HEK293 (cell line): Measurements from ENCODE around the gene DENND1A.
"Not testable (repeated sequence)": the region's sequence is repeated elsewhere in the genome, so short reads cannot be mapped to it uniquely, and the experiment has no call there.

Experiments used
- CTCF ChIA-PET: fragments of 350-600 bp; formaldehyde crosslinking; extraction: SDS; loops from one replicate; lab custom pipeline; 2021; ENCODE audit warnings: antibody characterized with exemption; lab: Yijun Ruan, JAX
- POLR2A ChIA-PET: fragments of 300-600 bp; formaldehyde crosslinking; extraction: SDS; loops from one replicate; lab custom pipeline; 2020; ENCODE audit warnings: antibody characterized with exemption, inconsistent platforms; lab: Yijun Ruan, JAX
- H3K27ac ChIP-seq: fragments of 200-500 bp; sonication (Bioruptor generic); 2 replicates; pipeline ENCODE4 v1.5.1; 2014; ENCODE audit warnings: low read depth, low read length, control low read depth, inconsistent platforms; ENCODE audit errors: extremely low read depth
- H3K36me3 ChIP-seq, 2 experiments: fragments of 200-500 bp in 1 of 2; sonication (Bioruptor generic) in 1 of 2; 1 replicate in 1 of 2; 2 replicates in 1 of 2; pipeline ENCODE4 v1.5.1; 2014 to 2017; ENCODE audit warnings: inconsistent platforms in 2 of 2, low read length in 2 of 2; ENCODE audit not compliant: control insufficient read depth in 2 of 2, insufficient read depth in 1 of 2
- H3K4me1 ChIP-seq: fragments of 200-500 bp; sonication (Bioruptor generic); 2 replicates; pipeline ENCODE4 v1.5.1; 2014; ENCODE audit warnings: mild to moderate bottlenecking, low read length, inconsistent platforms; ENCODE audit not compliant: control insufficient read depth, insufficient read depth
- H3K4me3 ChIP-seq: 2 replicates; pipeline ENCODE4 v1.5.1; 2011; ENCODE audit warnings: low read depth, mild to moderate bottlenecking, control low read depth, low read length, moderate library complexity
- H3K9me3 ChIP-seq: fragments of 200-500 bp; sonication (Bioruptor generic); 2 replicates; pipeline ENCODE4 v1.5.1; 2014; ENCODE audit warnings: low read depth, low read length, inconsistent platforms; ENCODE audit not compliant: control insufficient read depth, insufficient read depth
- GLIS1 ChIP-seq: fragments of 450-650 bp; formaldehyde crosslinking; IDR thresholded peaks from 2 replicates; pipeline ENCODE4 v1.5.1; 2016; ENCODE audit warnings: missing biosample characterization, missing genetic modification characterization
- HIC1 ChIP-seq: fragments of 450-650 bp; formaldehyde crosslinking; IDR thresholded peaks from 2 replicates; pipeline ENCODE4 v1.5.1; 2016; ENCODE audit warnings: missing biosample characterization, missing genetic modification characterization
- MZF1 ChIP-seq: fragments of 450-650 bp; formaldehyde crosslinking; IDR thresholded peaks from 2 replicates; pipeline ENCODE4 v1.5.1; 2017; ENCODE audit warnings: missing biosample characterization, missing genetic modification characterization, borderline replicate concordance
- PRDM10 ChIP-seq: fragments of 450-650 bp; formaldehyde crosslinking; IDR thresholded peaks from 2 replicates; pipeline ENCODE4 v1.5.1; 2016; ENCODE audit warnings: missing biosample characterization, missing genetic modification characterization
- SP2 ChIP-seq: fragments of 450-650 bp; formaldehyde crosslinking; IDR thresholded peaks from 2 replicates; pipeline ENCODE4 v1.5.1; 2016; ENCODE audit warnings: missing biosample characterization, missing genetic modification characterization
- TSHZ1 ChIP-seq: fragments of 450-650 bp; formaldehyde crosslinking; IDR thresholded peaks from 2 replicates; pipeline ENCODE4 v1.5.1; 2016; ENCODE audit warnings: missing biosample characterization, missing genetic modification characterization, borderline replicate concordance
- ZBTB17 ChIP-seq: fragments of 450-650 bp; formaldehyde crosslinking; IDR thresholded peaks from 2 replicates; pipeline ENCODE4 v1.5.1; 2016; ENCODE audit warnings: missing biosample characterization, missing genetic modification characterization
- ZNF23 ChIP-seq: fragments of 450-650 bp; formaldehyde crosslinking; IDR thresholded peaks from 2 replicates; pipeline ENCODE4 v1.5.1; 2016; ENCODE audit warnings: missing biosample characterization, missing genetic modification characterization, borderline replicate concordance
- ZNF335 ChIP-seq: fragments of 450-650 bp; formaldehyde crosslinking; conservative IDR thresholded peaks from 2 replicates; pipeline ENCODE4 v1.5.1; 2016; ENCODE audit warnings: missing biosample characterization, missing genetic modification characterization
- ZNF37A ChIP-seq: fragments of 450-650 bp; IDR thresholded peaks from 2 replicates; pipeline ENCODE4 v1.5.1; 2018; ENCODE audit warnings: missing biosample characterization, missing genetic modification characterization
- ZNF530 ChIP-seq: fragments of 450-650 bp; formaldehyde crosslinking; IDR thresholded peaks from 2 replicates; pipeline ENCODE4 v1.5.1; 2016; ENCODE audit warnings: low read depth, missing biosample characterization, missing genetic modification characterization
- ZNF600 ChIP-seq: fragments of 450-650 bp; formaldehyde crosslinking; IDR thresholded peaks from 2 replicates; pipeline ENCODE4 v1.5.1; 2016; ENCODE audit warnings: missing biosample characterization, missing genetic modification characterization
- ZNF660 ChIP-seq: fragments of 450-650 bp; IDR thresholded peaks from 2 replicates; pipeline ENCODE4 v1.5.1; 2018; ENCODE audit warnings: missing biosample characterization, mild to moderate bottlenecking, missing genetic modification characterization
- ZSCAN4 ChIP-seq: fragments of 450-650 bp; formaldehyde crosslinking; IDR thresholded peaks from 2 replicates; pipeline ENCODE4 v1.5.1; 2017; ENCODE audit warnings: missing biosample characterization, missing genetic modification characterization
- TF ChIP-seq, protein P1 (sequence below): fragments of 450-650 bp; formaldehyde crosslinking; IDR thresholded peaks from 2 replicates; pipeline ENCODE4 v1.5.1; 2016; ENCODE audit warnings: missing biosample characterization, missing genetic modification characterization, borderline replicate concordance

The DENND1A gene

DNA sequence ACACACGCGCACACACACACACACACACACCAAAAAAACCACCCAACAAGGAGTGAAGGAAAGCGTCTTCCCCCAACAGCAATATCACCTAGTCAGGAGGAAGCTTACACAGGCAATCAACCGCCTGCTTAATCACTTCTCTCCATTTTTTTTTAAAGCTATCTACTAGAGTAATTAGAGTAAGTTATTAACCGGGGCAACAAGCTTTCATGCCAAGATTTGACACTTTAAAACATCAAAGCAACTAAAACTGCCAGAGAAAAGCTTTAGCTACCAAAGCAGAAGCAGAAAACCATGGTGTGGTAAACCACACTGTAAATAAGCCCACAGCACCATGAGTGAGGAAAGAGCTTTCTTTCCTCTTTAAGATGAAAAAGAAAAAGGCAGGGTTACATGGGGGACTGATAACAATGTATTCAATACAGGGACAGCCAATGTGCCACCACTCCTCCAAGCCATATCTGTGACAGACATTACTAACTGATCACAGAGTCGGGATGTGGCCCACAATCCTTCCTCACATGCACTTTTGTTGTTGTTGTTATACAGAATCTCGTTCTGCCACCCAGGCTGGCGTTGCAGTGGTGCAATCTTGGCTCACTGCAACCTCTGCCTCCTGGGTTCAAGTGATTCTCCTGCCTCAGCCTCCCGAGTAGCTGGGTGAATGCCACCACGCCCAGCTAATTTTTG is 291.8 kb downstream of the DENND1A start:
- Histone ChIP-seq H3K9me3 (no peaks in the 10 kb centered on the region), H3K4me3 (no peak overlapping the region), H3K36me3 (no peaks in the 10 kb centered on the region), H3K27ac (no peak overlapping the region), H3K4me1 (peaks cover 4% of the 10 kb centered on the region)
- TF ChIP-seq MZF1 (tag by site-specific recombination) (no peak), ZBTB17 (tag by site-specific recombination) (peak; percentile 85), SP2 (tag by site-specific recombination) (no peak), ZNF600 (tag by site-specific recombination) (peak; percentile 53; the same call in 1 of the 2 replicates), PRDM10 (tag by site-specific recombination) (peak; percentile 45), TSHZ1 (no peak), ZNF660 (tag by site-specific recombination) (no peak), ZNF23 (tag by site-specific recombination) (peak; percentile 81; the same call in 1 of the 2 replicates), ZNF37A (tag by site-specific recombination) (no peak)
- TF ChIP-seq, protein P1, sequence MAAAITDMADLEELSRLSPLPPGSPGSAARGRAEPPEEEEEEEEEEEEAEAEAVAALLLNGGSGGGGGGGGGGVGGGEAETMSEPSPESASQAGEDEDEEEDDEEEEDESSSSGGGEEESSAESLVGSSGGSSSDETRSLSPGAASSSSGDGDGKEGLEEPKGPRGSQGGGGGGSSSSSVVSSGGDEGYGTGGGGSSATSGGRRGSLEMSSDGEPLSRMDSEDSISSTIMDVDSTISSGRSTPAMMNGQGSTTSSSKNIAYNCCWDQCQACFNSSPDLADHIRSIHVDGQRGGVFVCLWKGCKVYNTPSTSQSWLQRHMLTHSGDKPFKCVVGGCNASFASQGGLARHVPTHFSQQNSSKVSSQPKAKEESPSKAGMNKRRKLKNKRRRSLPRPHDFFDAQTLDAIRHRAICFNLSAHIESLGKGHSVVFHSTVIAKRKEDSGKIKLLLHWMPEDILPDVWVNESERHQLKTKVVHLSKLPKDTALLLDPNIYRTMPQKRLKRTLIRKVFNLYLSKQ (tag by site-specific recombination), result no peak
- CTCF ChIA-PET, result interaction anchor here (0.6 to 0.7 kb wide), 2 partner anchors 237 to 401 kb away, joined by 3 read pairs; no protein-coding TSS in a partner anchor
- POLR2A ChIA-PET, result interaction anchor here (0.6 to 1.3 kb wide), 2 partner anchors 24 to 795 kb away, joined by 3 to 4 read pairs; no protein-coding TSS in a partner anchor

DNA sequence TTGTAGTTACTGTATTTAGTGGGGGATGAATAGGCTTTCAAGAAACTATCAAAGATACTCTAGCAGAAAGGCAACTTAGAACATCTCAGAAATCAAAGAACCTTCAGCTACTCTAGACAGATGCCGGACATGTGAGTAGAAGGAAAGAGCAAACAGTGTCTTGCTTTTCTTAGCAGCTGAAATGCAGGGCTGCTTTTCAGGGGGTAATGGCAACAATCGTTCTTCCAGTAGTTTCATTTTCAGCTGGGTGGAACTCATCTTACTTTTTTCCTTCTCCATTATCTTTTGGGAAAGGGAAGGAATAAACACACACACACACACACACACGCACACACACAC is 292.4 kb downstream of the DENND1A start:
- ChIA-PET POLR2A (interaction anchor here (0.6 to 1.3 kb wide), 2 partner anchors 24 to 794 kb away, joined by 3 to 4 read pairs; no protein-coding TSS in a partner anchor), CTCF (no interaction called here)

GRCh38 chr9:123636805-123637204 is 293.1 kb downstream of the DENND1A start:
- CTCF ChIA-PET, result interaction anchor here (0.6 kb wide), 1 partner anchor 13 kb away, joined by 5 read pairs; no protein-coding TSS in a partner anchor
- not testable (repeated sequence) for H3K4me3 ChIP-seq, H3K4me1 ChIP-seq, H3K36me3 ChIP-seq, H3K27ac ChIP-seq, H3K9me3 ChIP-seq
- POLR2A ChIA-PET, result interaction anchor here (1.3 kb wide), 1 partner anchor 23 kb away, joined by 4 read pairs; no protein-coding TSS in a partner anchor

More for the DNA sequence above, 292.4 kb downstream of the DENND1A start:
- no peaks in the 10 kb centered on the region for H3K9me3 ChIP-seq
- H3K4me1 ChIP-seq, result no peaks in the 10 kb centered on the region
- H3K4me3 ChIP-seq, result no peak overlapping the region
- no peak overlapping the region for H3K27ac ChIP-seq
- no peaks in the 10 kb centered on the region for H3K36me3 ChIP-seq
- 0 out of 2 replicates have a peak, but pooled peaks have one; percentile 89 for TF ChIP-seq ZSCAN4
- TF ChIP-seq ZNF335 (tag by site-specific recombination), result no peak
- TF ChIP-seq GLIS1 (tag by site-specific recombination), result peak; percentile 71
- TF ChIP-seq HIC1 (tag by site-specific recombination), result no peak
- TF ChIP-seq ZNF530, result no peak
